Forelimb muscle (tissue), 1 donor: Measurements from ENCODE around the gene ZNF117. TPM values are rescaled to one million over a fixed set of nuclear protein-coding genes. Genes with fewer than 3 reads are reported as not detected.

ENCODE experiments used
- polyA plus RNA-seq: library from polyadenylated mRNA; unstranded; fragments of 120-200 nt; gene quantifications from one replicate; pipeline ENCODE4 v1.2.1, GENCODE V29; 2013; ENCODE audit not compliant: insufficient read length

The ZNF117 gene
- polyA plus RNA-seq, 1 donor: 18.9 TPM

Other genes with a start within 250 kb of the ZNF117 start
- 11.5 TPM for gene ZNF138, start 196.6 kb downstream of the ZNF117 start, polyA plus RNA-seq
- 4.5 TPM for gene ZNF273, start 87.8 kb downstream of the ZNF117 start, polyA plus RNA-seq
- 19.9 TPM for gene ERV3-1, start 15.7 kb upstream of the ZNF117 start, polyA plus RNA-seq